K562 (cell line): ENCODE measurements around the gene EMID1. TPM values are rescaled to one million over a fixed set of nuclear protein-coding genes. Genes with fewer than 3 reads are reported as not detected.
A peak's percentile ranks its signal among the peaks of the same experiment; 100 is the strongest.

Experiments used
- ATAC-seq: fragments of 200-7000 bp; cut with Tn5 transposase; 3 replicates; pipeline ENCODE4 v1.9.1; 2020; ENCODE audit warnings: moderate library complexity
- BruUV-seq: library from RNA; stranded (reverse); fragments of 400-500 nt; replicated peaks from 2 replicates; lab custom pipeline; 2021; lab: Mats Ljungman, UMichigan
- CTCF ChIA-PET: fragments of 300-600 bp; formaldehyde crosslinking; extraction: SDS; loops from one replicate; lab custom pipeline; 2021; ENCODE audit warnings: low intra/inter-chr PET ratio; lab: Yijun Ruan, JAX
- POLR2A ChIA-PET: fragments of 300-600, 350-650 bp; sonication (Branson Sonifier 250); formaldehyde crosslinking; extraction: SDS; loops from one replicate; lab custom pipeline; 2021; ENCODE audit warnings: antibody characterized with exemption, inconsistent platforms; lab: Yijun Ruan, JAX
- DNase-seq, 4 experiments: peaks; one replicate each; pipeline versions ENCODE4 v3.0.0 to v3.0.0-alpha.2; 2011 to 2018; ENCODE audit warnings: low spot score in 3 of 4, mixed read lengths in 3 of 4; ENCODE audit errors: extremely low read depth in 1 of 4
- FAIRE-seq: peaks from 2 replicates; lab custom pipeline; 2011; peaks lifted over from hg19 to GRCh38; lab: Jason Lieb, UNC
- H2AFZ ChIP-seq: 2 replicates; pipeline ENCODE4 v1.6.0; 2011; ENCODE audit warnings: low read depth, low read length, control low read depth, inconsistent platforms
- H3K27ac ChIP-seq: fragments of 200-600 bp; 3 replicates; pipeline ENCODE4 v1.8.0; 2011; ENCODE audit warnings: low read depth, mild to moderate bottlenecking, control low read depth, inconsistent platforms, low read length, moderate library complexity, mixed read lengths; ENCODE audit errors: extremely low read depth
- H3K27me3 ChIP-seq, 2 experiments: fragments of 300-600 bp in 1 of 2; 2 replicates in 1 of 2; 3 replicates in 1 of 2; pipeline versions ENCODE4 v1.6.0 to v1.8.0; 2011; ENCODE audit warnings: inconsistent platforms in 2 of 2, low read length in 2 of 2, mild to moderate bottlenecking in 1 of 2, mixed read lengths in 1 of 2, moderate library complexity in 1 of 2; ENCODE audit not compliant: control insufficient read depth in 2 of 2, insufficient read depth in 2 of 2
- H3K36me3 ChIP-seq: fragments of 300-600 bp; 3 replicates; pipeline ENCODE4 v1.8.0; 2011; ENCODE audit warnings: mild to moderate bottlenecking, low read length, inconsistent platforms; ENCODE audit not compliant: control insufficient read depth, insufficient read depth
- H3K4me1 ChIP-seq, 2 experiments: fragments of 200-600 bp in 1 of 2; replicated peaks in 1 of 2; 2 replicates in 1 of 2; 3 replicates in 1 of 2; pipeline versions ENCODE4 v1.5.1 to v1.8.0; 2011; ENCODE audit warnings: inconsistent platforms in 2 of 2, low read length in 2 of 2, mild to moderate bottlenecking in 1 of 2, mixed read lengths in 1 of 2, moderate library complexity in 1 of 2; ENCODE audit not compliant: control insufficient read depth in 2 of 2, insufficient read depth in 2 of 2
- H3K4me2 ChIP-seq: 2 replicates; pipeline ENCODE4 v1.6.1; 2011; ENCODE audit warnings: low read length, control low read depth, inconsistent platforms, mixed read lengths; ENCODE audit not compliant: insufficient read depth
- H3K4me3 ChIP-seq: fragments of 200-600 bp; sonication (generic), shearing (Covaris generic); 2 replicates; pipeline ENCODE4 v1.5.1; 2016; ENCODE audit warnings: control low read depth, inconsistent platforms
- H3K79me2 ChIP-seq: fragments of 200-600 bp; 3 replicates; pipeline ENCODE4 v1.8.0; 2011; ENCODE audit warnings: low read length, inconsistent platforms; ENCODE audit not compliant: control insufficient read depth, insufficient read depth
- H3K9ac ChIP-seq, 2 experiments: 2 replicates each; pipeline versions ENCODE4 v1.6.0 to v1.6.1; 2011; ENCODE audit warnings: low read depth in 2 of 2, low read length in 2 of 2, control low read depth in 1 of 2, inconsistent platforms in 1 of 2, mild to moderate bottlenecking in 1 of 2, mixed read lengths in 1 of 2; ENCODE audit not compliant: insufficient read depth in 1 of 2
- H3K9me1 ChIP-seq: one replicate; pipeline ENCODE4 v1.6.0; 2011; ENCODE audit warnings: inconsistent platforms, mild to moderate bottlenecking, low read length, moderate library complexity; ENCODE audit not compliant: control insufficient read depth, insufficient read depth
- H3K9me3 ChIP-seq: replicated peaks from 2 replicates; pipeline ENCODE4 v1.5.1; 2011; ENCODE audit warnings: low read depth, low read length, inconsistent platforms; ENCODE audit not compliant: control insufficient read depth, insufficient read depth
- H4K20me1 ChIP-seq: replicated peaks from 2 replicates; pipeline ENCODE4 v1.6.1; 2011; ENCODE audit warnings: low read length, inconsistent platforms, mixed read lengths; ENCODE audit not compliant: control insufficient read depth, insufficient read depth
- CGGBP1 ChIP-seq: fragments of 250-450 bp; sonication (Bioruptor Pico); IDR thresholded peaks from 2 replicates; pipeline ENCODE4 v1.9.0; 2021; ENCODE audit warnings: mild to moderate bottlenecking
- CREBBP ChIP-seq: IDR thresholded peaks from one replicate; pipeline ENCODE4 v1.6.1; 2012; ENCODE audit warnings: low read depth, mild to moderate bottlenecking, control low read depth, inconsistent platforms, low read length
- DEAF1 ChIP-seq: fragments of 450-650 bp; formaldehyde crosslinking; IDR thresholded peaks from 2 replicates; pipeline ENCODE4 v1.4.0; 2020; ENCODE audit warnings: mild to moderate bottlenecking, moderate library complexity
- FOXA3 ChIP-seq, 2 experiments: fragments of 450-650 bp in 1 of 2; sonication (generic) in 1 of 2; formaldehyde crosslinking; IDR thresholded peaks in 1 of 2; conservative IDR thresholded peaks in 1 of 2; 2 replicates each; pipeline versions ENCODE4 v1.4.0 to v1.8.0; 2020 to 2022; ENCODE audit warnings: mild to moderate bottlenecking in 2 of 2, missing genetic modification reagents in 1 of 2
- GATAD2A ChIP-seq: fragments of 450-650 bp; IDR thresholded peaks from 2 replicates; pipeline ENCODE4 v1.6.1; 2017
- GTF2B ChIP-seq: IDR thresholded peaks from 2 replicates; pipeline ENCODE4 v1.6.1; 2011; ENCODE audit not compliant: insufficient read length; ENCODE audit errors: extremely low read depth
- HCFC1 ChIP-seq: IDR thresholded peaks from 2 replicates; pipeline ENCODE4 v1.6.1; 2012; ENCODE audit warnings: low read depth, low read length, improper control_type of control experiment
- HNRNPH1 ChIP-seq: fragments of 200-400 bp; formaldehyde crosslinking; optimal IDR thresholded peaks from 2 replicates; pipeline ENCODE3; 2017; ENCODE audit warnings: low read depth, mild to moderate bottlenecking, low read length, moderate library complexity
- MITF ChIP-seq: IDR thresholded peaks from 2 replicates; pipeline ENCODE4 v1.6.1; 2014; ENCODE audit warnings: antibody characterized with exemption
- PHF20 ChIP-seq: fragments of 450-650 bp; IDR thresholded peaks from 2 replicates; pipeline ENCODE4 v1.6.1; 2018; ENCODE audit not compliant: partially characterized antibody
- ZFP1 ChIP-seq: fragments of 450-650 bp; formaldehyde crosslinking; IDR thresholded peaks from 2 replicates; pipeline ENCODE4 v1.4.0; 2020; ENCODE audit warnings: mild to moderate bottlenecking, mixed read lengths
- WGBS: fragments of 100-300 bp; shearing (Covaris generic); methylation state at CpG from one replicate; pipeline ENCODE4 v1.1.6; 2016; ENCODE audit warnings: low coverage, mixed read lengths; ENCODE audit not compliant: insufficient coverage; ENCODE audit errors: missing lambda C conversion rate; 5-methylcytosine and 5-hydroxymethylcytosine counted together
- in situ Hi-C: fragments of 300-500 bp; cut with MboI; formaldehyde crosslinking; loops from 4 replicates; pipeline ENCODE4 v1.15.0; 2018; ENCODE audit warnings: inconsistent platforms, mixed read lengths
- intact Hi-C: fragments of 100-400 bp; cut with micrococcal nuclease; formaldehyde crosslinking; loops from 2 replicates; pipeline ENCODE4 v1.14.2; 2022
- polyA plus RNA-seq, 8 experiments: library from polyadenylated mRNA; depleted of rRNA in 4 of 8; stranded (reverse) in 5 of 8; unstranded in 3 of 8; fragments of >200 nt; fragmentation: Nextera tagmentation in 2 of 8; fragmentation: Illumina TruSeq in 1 of 8; extraction: Ambion mirVana in 2 of 8; extraction: Trizol in 1 of 8; gene quantifications; 2 replicates each; pipeline versions ENCODE4 v1.2.1 to v1.2.3, GENCODE V29; 2011 to 2014; ENCODE audit warnings: inconsistent platforms in 1 of 8, missing spikeins in 1 of 8
- total RNA-seq, 7 experiments: library from RNA; depleted of rRNA in 6 of 7; stranded (reverse); fragments of >200 nt in 6 of 7; fragmentation: Illumina TruSeq in 2 of 7; extraction: Trizol in 2 of 7; gene quantifications; 2 replicates each; pipeline versions ENCODE4 v1.2.1 to v1.2.3, GENCODE V29; 2011 to 2021; ENCODE audit warnings: low replicate concordance in 1 of 7

Gene EMID1
- total and polyA plus RNA-seq, 9 of the 15 experiments (the other 6 are each of a cell fraction or from before 2014, with no cell fraction given), result 0.15 to 7.2 (median 2.7) TPM

- TF ChIP-seq GTF2B (no peak), ZFP1 (CRISPR knock-in tag) (no peak), HNRNPH1 (no peak), CGGBP1 (CRISPR knock-in tag) (no peak)
Observed at GRCh38 chr22:29267858-29268510, 62.3 kb downstream of the EMID1 start, which contains the start of the genes EWSR1 and RHBDD3 (continued).

- peak; percentile 71 for ATAC-seq
- CTCF ChIA-PET, result no interaction called here
- intact Hi-C loops, result loop anchor here (10.0 kb wide), 1 partner anchor 384 kb away; the partner anchor contains the start of gene ZNRF3
- no peak; a peak in 1 of 4 replicates for TF ChIP-seq FOXA3 (CRISPR knock-in tag; conservative IDR thresholded peaks at IDR 0.05 in 1 of 2, IDR thresholded peaks at IDR 0.05 in 1 of 2)
- TF ChIP-seq PHF20, result no peak
- TF ChIP-seq DEAF1, result no peak
- no peak; the same call in 1 of the 2 replicates for TF ChIP-seq HCFC1
- no peak for TF ChIP-seq MITF
- no peak for TF ChIP-seq GATAD2A
- no peak for TF ChIP-seq CREBBP
Observed at GRCh38 chr22:29268511-29269229, 63.0 kb downstream of the EMID1 start.

More at GRCh38 chr22:29268511-29269229, 63.0 kb downstream of the EMID1 start:
- FAIRE-seq (no peak), DNase-seq (peak; percentile 42 to 69 (median 66))
- Histone ChIP-seq H2AFZ (peak overlapping the region; percentile 100), H3K4me1 (peaks cover 22 to 31% of the 10 kb centered on the region in 2 experiments; a peak in 4 of 5 replicates), H3K27me3 (no peaks in the 10 kb centered on the region), H3K4me3 (peak overlapping the region; percentile 91), H3K4me2 (peak overlapping the region; percentile 96), H3K9me3 (no peaks in the 10 kb centered on the region), H3K36me3 (peaks cover 76% of the 10 kb centered on the region), H3K27ac (peak overlapping the region; percentile 100), H3K9me1 (peaks cover 6% of the 10 kb centered on the region), H4K20me1 (peaks cover 39% of the 10 kb centered on the region), H3K79me2 (peaks cover 81% of the 10 kb centered on the region), H3K9ac (peak overlapping the region; percentile 100)
- TSS peak; percentile 46 for BruUV-seq
- in situ Hi-C loops, result no loop called here
- POLR2A ChIA-PET, result interaction anchor here (0.5 to 2.9 kb wide), 10 partner anchors 8 to 469 kb away, joined by 3 to 10 read pairs (median 4); partner anchors contain the start of gene XBP1
- 2% methylated on average over 22 of the region's 51 CpGs for WGBS
